OCI-LY3 (cell line): ENCODE measurements around the gene RLF.

Experiments
- H2AFZ ChIP-seq: fragments of 200-600, 300-600 bp; shearing (Covaris generic); 2 replicates; pipeline ENCODE4 v1.6.0; 2014; ENCODE audit warnings: antibody characterized with exemption, low read depth, low read length
- H3K27ac ChIP-seq: fragments of 200-600, 300-600 bp; sonication (generic); 2 replicates; pipeline ENCODE4 v1.5.1; 2014; ENCODE audit warnings: mild to moderate bottlenecking, low read length, moderate library complexity, mixed read lengths
- H3K27me3 ChIP-seq: fragments of 200-600, 300-600 bp; sonication (generic); 2 replicates; pipeline ENCODE4 v1.6.1; 2014; ENCODE audit warnings: low read depth, low read length, mixed read lengths
- H3K36me3 ChIP-seq: fragments of 200-600, 300-600 bp; sonication (generic); replicated peaks from 2 replicates; pipeline ENCODE3; 2014; ENCODE audit warnings: low read depth, low read length, mixed read lengths
- H3K4me1 ChIP-seq: fragments of 300-600, 200-600 bp; sonication (generic); 2 replicates; pipeline ENCODE4 v1.6.1; 2014; ENCODE audit warnings: low read length, mixed read lengths
- H3K4me2 ChIP-seq: fragments of 200-600, 300-600 bp; sonication (generic); 2 replicates; pipeline ENCODE4 v1.6.1; 2014; ENCODE audit warnings: low read length, mixed read lengths
- H3K4me3 ChIP-seq: fragments of 300-600, 200-600 bp; sonication (generic); 2 replicates; pipeline ENCODE4 v1.5.1; 2014; ENCODE audit warnings: antibody characterized with exemption, mild to moderate bottlenecking, low read length, moderate library complexity
- H3K79me2 ChIP-seq: fragments of 300-600, 200-600 bp; shearing (Covaris generic); 2 replicates; pipeline ENCODE4 v1.6.1; 2014; ENCODE audit warnings: mild to moderate bottlenecking, low read length, mixed read lengths
- H3K9ac ChIP-seq: fragments of 300-600, 200-600 bp; shearing (Covaris generic); 2 replicates; pipeline ENCODE4 v1.6.0; 2014; ENCODE audit warnings: mild to moderate bottlenecking, low read length, moderate library complexity
- H3K9me3 ChIP-seq: fragments of 200-600, 300-600 bp; shearing (Covaris generic); 2 replicates; pipeline ENCODE4 v1.6.1; 2014; ENCODE audit warnings: low read length, mixed read lengths; ENCODE audit not compliant: insufficient read depth
- H4K20me1 ChIP-seq: fragments of 200-600, 300-600 bp; sonication (generic); 2 replicates; pipeline ENCODE4 v1.6.1; 2016; ENCODE audit warnings: low read length, mixed read lengths; ENCODE audit not compliant: insufficient read depth
- EZH2phosphoT487 ChIP-seq: fragments of 200-600 bp; shearing (Covaris generic); IDR thresholded peaks from 2 replicates; pipeline ENCODE4 v1.6.1; 2018; ENCODE audit warnings: antibody characterized with exemption, mixed run types, low read depth
- TF ChIP-seq, protein P1 (sequence below): fragments of 200-600, 300-600 bp; sonication (generic); IDR thresholded peaks from 2 replicates; pipeline ENCODE4 v1.5.1; 2014; ENCODE audit warnings: antibody characterized with exemption, low read length, low read depth

RLF gene

DNA sequence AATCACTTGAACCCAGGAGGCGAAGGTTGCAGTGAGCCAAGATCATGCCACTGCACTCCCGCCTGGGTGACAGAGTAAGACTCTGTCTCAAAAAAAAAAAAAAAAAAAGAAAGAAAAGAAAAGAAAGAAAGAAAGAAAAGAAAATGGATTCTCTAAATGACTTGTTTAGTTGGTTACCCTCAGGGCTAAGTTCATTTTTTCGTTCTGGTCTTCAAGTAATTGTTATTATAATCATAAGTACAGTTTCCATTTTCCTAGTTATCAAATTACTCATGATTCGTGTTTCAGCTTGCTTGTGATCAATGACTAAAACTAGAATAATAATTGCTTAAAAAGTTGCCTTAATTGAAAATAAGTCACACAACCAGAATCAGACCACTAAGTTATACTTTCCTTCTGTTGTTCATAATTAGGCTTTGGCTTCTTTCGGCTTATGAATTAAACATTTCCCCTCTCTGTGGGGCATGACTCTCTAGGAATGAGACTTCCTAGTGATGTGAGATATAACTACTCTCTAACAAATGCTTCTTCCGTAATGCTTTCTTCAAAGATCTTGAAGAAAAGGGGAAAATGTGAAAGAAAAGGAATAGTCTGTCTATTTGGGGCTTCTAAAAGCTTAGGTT is 9.6 kb upstream of the RLF start:
- H2AFZ ChIP-seq: no peak overlapping the region

DNA sequence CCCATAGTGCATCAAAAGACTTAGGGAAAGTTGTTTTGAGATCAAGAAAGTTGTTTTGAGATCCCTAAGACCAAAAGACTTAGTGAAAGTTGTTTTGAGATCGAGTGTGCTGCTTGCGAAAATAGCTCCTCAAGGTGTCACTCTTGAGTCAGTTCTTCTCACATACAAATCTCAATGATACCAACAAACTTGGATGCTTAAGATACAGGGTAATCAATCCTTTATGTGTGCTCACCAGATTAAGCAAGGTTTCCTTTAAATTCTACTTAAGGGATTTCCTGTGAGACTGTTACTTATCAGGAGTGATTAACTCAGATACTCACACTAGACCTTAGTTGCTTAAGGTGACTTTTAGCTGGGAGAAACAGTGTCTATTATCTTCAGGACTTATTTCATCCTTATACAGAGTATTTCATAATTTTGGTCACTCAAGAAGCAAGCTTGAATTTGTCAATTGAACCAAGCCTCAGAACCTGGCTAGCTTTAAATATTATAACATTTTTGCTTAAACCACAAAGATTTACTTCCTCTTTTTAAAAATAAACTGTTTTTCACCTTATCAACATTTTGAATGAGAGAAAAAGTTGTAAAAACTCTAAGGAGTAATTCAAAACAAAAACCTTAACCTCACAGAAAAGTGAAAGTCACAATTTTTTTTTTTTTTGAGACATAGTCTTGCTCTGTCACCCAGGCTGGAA is 8.0 kb upstream of the RLF start:
- Histone ChIP-seq H3K4me1 (peaks cover 24% of the 10 kb centered on the region), H4K20me1 (no peaks in the 10 kb centered on the region), H3K27ac (peak overlapping the region; percentile 82), H3K9ac (peak overlapping the region; percentile 54; the same call in 1 of the 2 replicates), H3K4me3 (peak overlapping the region; percentile 66), H3K9me3 (no peaks in the 10 kb centered on the region), H3K36me3 (no peaks in the 10 kb centered on the region), H2AFZ (no peak overlapping the region), H3K79me2 (no peaks in the 10 kb centered on the region), H3K27me3 (0 out of 2 replicates have a peak, but pooled peaks cover 3% of the 10 kb centered on the region), H3K4me2 (peak overlapping the region; percentile 84)
- no peak for TF ChIP-seq EZH2phosphoT487
- TF ChIP-seq, protein P1, sequence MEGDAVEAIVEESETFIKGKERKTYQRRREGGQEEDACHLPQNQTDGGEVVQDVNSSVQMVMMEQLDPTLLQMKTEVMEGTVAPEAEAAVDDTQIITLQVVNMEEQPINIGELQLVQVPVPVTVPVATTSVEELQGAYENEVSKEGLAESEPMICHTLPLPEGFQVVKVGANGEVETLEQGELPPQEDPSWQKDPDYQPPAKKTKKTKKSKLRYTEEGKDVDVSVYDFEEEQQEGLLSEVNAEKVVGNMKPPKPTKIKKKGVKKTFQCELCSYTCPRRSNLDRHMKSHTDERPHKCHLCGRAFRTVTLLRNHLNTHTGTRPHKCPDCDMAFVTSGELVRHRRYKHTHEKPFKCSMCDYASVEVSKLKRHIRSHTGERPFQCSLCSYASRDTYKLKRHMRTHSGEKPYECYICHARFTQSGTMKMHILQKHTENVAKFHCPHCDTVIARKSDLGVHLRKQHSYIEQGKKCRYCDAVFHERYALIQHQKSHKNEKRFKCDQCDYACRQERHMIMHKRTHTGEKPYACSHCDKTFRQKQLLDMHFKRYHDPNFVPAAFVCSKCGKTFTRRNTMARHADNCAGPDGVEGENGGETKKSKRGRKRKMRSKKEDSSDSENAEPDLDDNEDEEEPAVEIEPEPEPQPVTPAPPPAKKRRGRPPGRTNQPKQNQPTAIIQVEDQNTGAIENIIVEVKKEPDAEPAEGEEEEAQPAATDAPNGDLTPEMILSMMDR: peak; percentile 74

More for the DNA sequence above, 9.6 kb upstream of the RLF start:
- H3K79me2 ChIP-seq: no peaks in the 10 kb centered on the region
- H3K9ac ChIP-seq: no peak overlapping the region
- peak overlapping the region; percentile 20 for H3K4me2 ChIP-seq
- no peaks in the 10 kb centered on the region for H4K20me1 ChIP-seq
- TF ChIP-seq, protein P1: no peak
- no peak for TF ChIP-seq EZH2phosphoT487
- no peak overlapping the region for H3K27ac ChIP-seq
- H3K36me3 ChIP-seq: no peaks in the 10 kb centered on the region
- no peaks in the 10 kb centered on the region for H3K9me3 ChIP-seq
- no peak overlapping the region for H3K4me3 ChIP-seq
- peaks cover 17% of the 10 kb centered on the region for H3K27me3 ChIP-seq
- peaks cover 24% of the 10 kb centered on the region for H3K4me1 ChIP-seq

DNA sequence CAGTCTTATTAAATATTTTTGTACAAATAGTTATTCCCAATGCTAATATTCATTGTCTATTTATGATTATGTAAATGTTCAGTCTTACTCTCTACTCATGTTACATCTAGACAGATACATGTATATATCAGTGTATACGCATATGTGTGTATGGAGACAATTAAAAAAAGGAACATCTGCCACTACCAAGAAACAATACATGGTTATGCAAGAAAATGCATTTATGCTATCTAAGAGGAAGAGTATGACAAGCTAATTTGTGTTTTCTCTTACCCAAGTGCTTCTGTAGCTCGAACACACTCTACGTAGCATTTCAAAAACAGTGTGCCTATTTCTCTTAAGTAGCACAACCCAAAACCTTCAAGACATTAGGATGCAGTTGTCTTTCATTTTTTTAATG is 6.1 kb upstream of the RLF start:
- no peak overlapping the region for H3K9ac ChIP-seq
- no peak overlapping the region for H3K4me2 ChIP-seq
- H3K27ac ChIP-seq: no peak overlapping the region
- no peaks in the 10 kb centered on the region for H3K79me2 ChIP-seq
- H2AFZ ChIP-seq: no peak overlapping the region
- H3K4me1 ChIP-seq: peaks cover 24% of the 10 kb centered on the region
- TF ChIP-seq, protein P1: no peak
- TF ChIP-seq EZH2phosphoT487: no peak
- no peaks in the 10 kb centered on the region for H3K27me3 ChIP-seq
- no peak overlapping the region for H3K4me3 ChIP-seq
- H3K9me3 ChIP-seq: no peaks in the 10 kb centered on the region
- no peaks in the 10 kb centered on the region for H3K36me3 ChIP-seq
- H4K20me1 ChIP-seq: no peaks in the 10 kb centered on the region

DNA sequence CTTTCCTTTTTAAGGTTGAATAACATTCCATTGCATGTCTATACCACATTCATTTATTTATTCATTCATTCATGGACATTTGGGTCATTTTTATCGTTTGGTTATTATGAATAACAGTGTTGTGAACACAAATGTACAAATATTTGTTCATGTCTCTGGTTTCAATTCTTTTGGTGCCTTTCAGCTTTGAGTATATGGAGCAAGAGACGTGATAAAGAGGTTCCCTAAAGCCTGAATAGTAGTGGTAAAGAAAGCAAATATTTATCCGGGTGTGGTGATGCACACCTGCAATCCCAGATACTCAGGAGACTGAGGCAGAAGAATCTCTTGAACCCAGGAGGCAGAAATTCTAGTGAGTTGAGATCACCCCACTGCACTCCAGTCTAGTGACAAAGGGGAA is 5.3 kb upstream of the RLF start:
- Histone ChIP-seq H3K79me2 (peaks cover 2% of the 10 kb centered on the region; the same call in 1 of the 2 replicates), H3K9me3 (no peaks in the 10 kb centered on the region), H3K4me3 (no peak overlapping the region), H3K36me3 (no peaks in the 10 kb centered on the region), H3K4me2 (no peak overlapping the region), H3K27me3 (no peaks in the 10 kb centered on the region), H2AFZ (no peak overlapping the region), H3K27ac (no peak overlapping the region), H4K20me1 (no peaks in the 10 kb centered on the region), H3K9ac (no peak overlapping the region), H3K4me1 (peaks cover 24% of the 10 kb centered on the region)
- no peak for TF ChIP-seq EZH2phosphoT487
- TF ChIP-seq, protein P1: no peak
